Measurements from ENCODE around the gene TRPV3.

The TRPV3 gene

GRCh38 chr17:3502466-3502865 lies 55.1 kb downstream of the TRPV3 start:
- H3K27me3 ChIP-seq (replicated peaks in 2 of 5; ENCODE audit: control insufficient read depth in 4 of 5, insufficient read depth in 5 of 5, low read length in 4 of 5): no peaks in the 10 kb centered on the region
- ChIA-PET CTCF (no interaction called here), POLR2A (no interaction called here)
- no peaks in the 10 kb centered on the region for H3K4me1 ChIP-seq (ENCODE audit: control extremely low read depth in 1 of 4, control insufficient read depth in 4 of 4, insufficient read depth in 4 of 4, low read length in 3 of 4)
- no peak overlapping the region for H3K4me3 ChIP-seq (ENCODE audit: control insufficient read depth in 1 of 7, extremely low read depth in 1 of 7, insufficient read depth in 4 of 7, low read depth in 2 of 7, low read length in 6 of 7)
- H3K27ac ChIP-seq (ENCODE audit: insufficient read depth in 1 of 2, low read depth in 1 of 2, low read length in 2 of 2, poor library complexity in 1 of 2, severe bottlenecking in 2 of 2): no peak overlapping the region
- no peaks in the 10 kb centered on the region for H3K36me3 ChIP-seq (ENCODE audit: control insufficient read depth in 4 of 4, insufficient read depth in 4 of 4, low read length in 3 of 4)
- 80% methylated on average over 5 of the region's 5 CpGs for WGBS (ENCODE audit: insufficient coverage)
- H3K9me3 ChIP-seq (ENCODE audit: control extremely low read depth in 1 of 5, control insufficient read depth in 4 of 5, insufficient read depth in 2 of 5, low read depth in 1 of 5, low read length in 4 of 5): peaks cover 0 to 5% (median 0%) of the 10 kb centered on the region in 5 experiments
- no peak for DNase-seq

- Histone ChIP-seq H3K36me3 (ENCODE audit: control insufficient read depth in 4 of 4, insufficient read depth in 4 of 4, low read length in 3 of 4) (no peaks in the 10 kb centered on the region), H3K4me3 (ENCODE audit: control insufficient read depth in 1 of 7, extremely low read depth in 1 of 7, insufficient read depth in 4 of 7, low read depth in 2 of 7, low read length in 6 of 7) (no peak overlapping the region), H3K27me3 (replicated peaks in 2 of 5; ENCODE audit: control insufficient read depth in 4 of 5, insufficient read depth in 5 of 5, low read length in 4 of 5) (no peaks in the 10 kb centered on the region), H3K9me3 (ENCODE audit: control extremely low read depth in 1 of 5, control insufficient read depth in 4 of 5, insufficient read depth in 2 of 5, low read depth in 1 of 5, low read length in 4 of 5) (peaks cover 0 to 5% (median 0%) of the 10 kb centered on the region in 5 experiments), H3K27ac (ENCODE audit: insufficient read depth in 1 of 2, low read depth in 1 of 2, low read length in 2 of 2, poor library complexity in 1 of 2, severe bottlenecking in 2 of 2) (no peak overlapping the region), H3K4me1 (ENCODE audit: control extremely low read depth in 1 of 4, control insufficient read depth in 4 of 4, insufficient read depth in 4 of 4, low read length in 3 of 4) (no peaks in the 10 kb centered on the region)
- 89% methylated on average over 4 of the region's 5 CpGs for WGBS (ENCODE audit: insufficient coverage)
- CTCF ChIA-PET: no interaction called here
- DNase-seq: no peak
- POLR2A ChIA-PET: no interaction called here
Observed at GRCh38 chr17:3501344-3501743, 56.3 kb downstream of the TRPV3 start.

- WGBS (ENCODE audit: insufficient coverage): 100% methylated on average over 2 of the region's 7 CpGs
- no peaks in the 10 kb centered on the region for H3K4me1 ChIP-seq (ENCODE audit: control extremely low read depth in 1 of 4, control insufficient read depth in 4 of 4, insufficient read depth in 4 of 4, low read length in 3 of 4)
- H3K27me3 ChIP-seq (replicated peaks in 2 of 5; ENCODE audit: control insufficient read depth in 4 of 5, insufficient read depth in 5 of 5, low read length in 4 of 5): no peaks in the 10 kb centered on the region
- no peak overlapping the region for H3K4me3 ChIP-seq (ENCODE audit: control insufficient read depth in 1 of 7, extremely low read depth in 1 of 7, insufficient read depth in 4 of 7, low read depth in 2 of 7, low read length in 6 of 7)
- no peak for DNase-seq
- H3K27ac ChIP-seq (ENCODE audit: insufficient read depth in 1 of 2, low read depth in 1 of 2, low read length in 2 of 2, poor library complexity in 1 of 2, severe bottlenecking in 2 of 2): no peak overlapping the region
- H3K36me3 ChIP-seq (ENCODE audit: control insufficient read depth in 4 of 4, insufficient read depth in 4 of 4, low read length in 3 of 4): no peaks in the 10 kb centered on the region
- ChIA-PET CTCF (no interaction called here), POLR2A (no interaction called here)
- H3K9me3 ChIP-seq (ENCODE audit: control extremely low read depth in 1 of 5, control insufficient read depth in 4 of 5, insufficient read depth in 2 of 5, low read depth in 1 of 5, low read length in 4 of 5): peaks cover 0 to 9% (median 0%) of the 10 kb centered on the region in 5 experiments
Observed at GRCh38 chr17:3497101-3497500, 60.5 kb downstream of the TRPV3 start.

- POLR2A ChIA-PET: no interaction called here
- no peak overlapping the region for H3K4me3 ChIP-seq (ENCODE audit: control insufficient read depth in 1 of 7, extremely low read depth in 1 of 7, insufficient read depth in 4 of 7, low read depth in 2 of 7, low read length in 6 of 7)
- DNase-seq: no peak
- H3K27ac ChIP-seq (ENCODE audit: insufficient read depth in 1 of 2, low read depth in 1 of 2, low read length in 2 of 2, poor library complexity in 1 of 2, severe bottlenecking in 2 of 2): no peak overlapping the region
- H3K9me3 ChIP-seq (ENCODE audit: control extremely low read depth in 1 of 5, control insufficient read depth in 4 of 5, insufficient read depth in 2 of 5, low read depth in 1 of 5, low read length in 4 of 5): no peaks in the 10 kb centered on the region
- no peaks in the 10 kb centered on the region for H3K36me3 ChIP-seq (ENCODE audit: control insufficient read depth in 4 of 4, insufficient read depth in 4 of 4, low read length in 3 of 4)
- CTCF ChIA-PET: interaction anchor here (1.5 kb wide), 1 partner anchor 9 kb away, joined by 3 read pairs; no protein-coding TSS in a partner anchor
- no peaks in the 10 kb centered on the region for H3K4me1 ChIP-seq (ENCODE audit: control extremely low read depth in 1 of 4, control insufficient read depth in 4 of 4, insufficient read depth in 4 of 4, low read length in 3 of 4)
- WGBS (ENCODE audit: insufficient coverage): 92% methylated on average over 5 of the region's 8 CpGs
- H3K27me3 ChIP-seq (replicated peaks in 2 of 5; ENCODE audit: control insufficient read depth in 4 of 5, insufficient read depth in 5 of 5, low read length in 4 of 5): peaks cover 0 to 9% (median 2%) of the 10 kb centered on the region in 5 experiments
Observed at GRCh38 chr17:3485481-3486068, 72.0 kb downstream of the TRPV3 start.

GRCh38 chr17:3482852-3483251 lies 74.8 kb downstream of the TRPV3 start:
- ChIA-PET POLR2A (interaction anchor here (0.7 kb wide), 1 partner anchor 26 kb away, joined by 3 read pairs; no protein-coding TSS in a partner anchor), CTCF (no interaction called here)
- DNase-seq: no peak
- no peak overlapping the region for H3K27ac ChIP-seq (ENCODE audit: insufficient read depth in 1 of 2, low read depth in 1 of 2, low read length in 2 of 2, poor library complexity in 1 of 2, severe bottlenecking in 2 of 2)
- peaks cover 0 to 3% (median 2%) of the 10 kb centered on the region in 5 experiments for H3K27me3 ChIP-seq (replicated peaks in 2 of 5; ENCODE audit: control insufficient read depth in 4 of 5, insufficient read depth in 5 of 5, low read length in 4 of 5)
- no peak overlapping the region for H3K4me3 ChIP-seq (ENCODE audit: control insufficient read depth in 1 of 7, extremely low read depth in 1 of 7, insufficient read depth in 4 of 7, low read depth in 2 of 7, low read length in 6 of 7)
- WGBS (ENCODE audit: insufficient coverage): no CpG with 5 or more reads among the region's 3 CpGs
- H3K36me3 ChIP-seq (ENCODE audit: control insufficient read depth in 4 of 4, insufficient read depth in 4 of 4, low read length in 3 of 4): no peaks in the 10 kb centered on the region
- no peaks in the 10 kb centered on the region for H3K9me3 ChIP-seq (ENCODE audit: control extremely low read depth in 1 of 5, control insufficient read depth in 4 of 5, insufficient read depth in 2 of 5, low read depth in 1 of 5, low read length in 4 of 5)
- no peaks in the 10 kb centered on the region for H3K4me1 ChIP-seq (ENCODE audit: control extremely low read depth in 1 of 4, control insufficient read depth in 4 of 4, insufficient read depth in 4 of 4, low read length in 3 of 4)

- Histone ChIP-seq H3K4me1 (ENCODE audit: control extremely low read depth in 1 of 4, control insufficient read depth in 4 of 4, insufficient read depth in 4 of 4, low read length in 3 of 4) (peaks cover 0 to 2% (median 0%) of the 10 kb centered on the region in 4 experiments), H3K27ac (ENCODE audit: insufficient read depth in 1 of 2, low read depth in 1 of 2, low read length in 2 of 2, poor library complexity in 1 of 2, severe bottlenecking in 2 of 2) (no peak overlapping the region), H3K27me3 (replicated peaks in 2 of 5; ENCODE audit: control insufficient read depth in 4 of 5, insufficient read depth in 5 of 5, low read length in 4 of 5) (peaks cover 0 to 2% (median 0%) of the 10 kb centered on the region in 5 experiments), H3K9me3 (ENCODE audit: control extremely low read depth in 1 of 5, control insufficient read depth in 4 of 5, insufficient read depth in 2 of 5, low read depth in 1 of 5, low read length in 4 of 5) (no peaks in the 10 kb centered on the region), H3K36me3 (ENCODE audit: control insufficient read depth in 4 of 4, insufficient read depth in 4 of 4, low read length in 3 of 4) (no peaks in the 10 kb centered on the region), H3K4me3 (ENCODE audit: control insufficient read depth in 1 of 7, extremely low read depth in 1 of 7, insufficient read depth in 4 of 7, low read depth in 2 of 7, low read length in 6 of 7) (no peak overlapping the region)
- ChIA-PET CTCF (no interaction called here), POLR2A (no interaction called here)
- WGBS (ENCODE audit: insufficient coverage): 94% methylated on average over 2 of the region's 3 CpGs
- DNase-seq: no peak
Observed at GRCh38 chr17:3479988-3480387, 77.6 kb downstream of the TRPV3 start.

GRCh38 chr17:3475812-3476610 lies 81.6 kb downstream of the TRPV3 start, which contains the start of gene ASPA:
ASPA (plus strand) TSS chr17:3475997; CDS start chr17:3476160, 163 bp downstream.
- no peak within 1 kb of the TSS for H3K27ac ChIP-seq (ENCODE audit: insufficient read depth in 1 of 2, low read depth in 1 of 2, low read length in 2 of 2, poor library complexity in 1 of 2, severe bottlenecking in 2 of 2)
- WGBS (ENCODE audit: insufficient coverage): 77% methylated on average over 4 of the region's 7 CpGs
- H3K36me3 ChIP-seq (ENCODE audit: control insufficient read depth in 4 of 4, insufficient read depth in 4 of 4, low read length in 3 of 4): no peaks in the 10 kb centered on the region
- DNase-seq: peak in 2 of 3 donors; percentile 4
- peaks cover 0 to 2% (median 0%) of the 10 kb centered on the region in 4 experiments for H3K4me1 ChIP-seq (ENCODE audit: control extremely low read depth in 1 of 4, control insufficient read depth in 4 of 4, insufficient read depth in 4 of 4, low read length in 3 of 4)
- ChIA-PET POLR2A (interaction anchor here (0.6 to 1.2 kb wide), 2 partner anchors 29 to 309 kb away, joined by 3 to 5 read pairs; no protein-coding TSS in a partner anchor), CTCF (interaction anchor here (1.5 kb wide), 1 partner anchor 9 kb away, joined by 3 read pairs; no protein-coding TSS in a partner anchor)
- peak within 1 kb of the TSS in 3 of 7 experiments; percentile 29 to 81 (median 64) for H3K4me3 ChIP-seq (ENCODE audit: control insufficient read depth in 1 of 7, extremely low read depth in 1 of 7, insufficient read depth in 4 of 7, low read depth in 2 of 7, low read length in 6 of 7)
- H3K9me3 ChIP-seq (ENCODE audit: control extremely low read depth in 1 of 5, control insufficient read depth in 4 of 5, insufficient read depth in 2 of 5, low read depth in 1 of 5, low read length in 4 of 5): peaks cover 0 to 5% (median 0%) of the 10 kb centered on the region in 5 experiments
- H3K27me3 ChIP-seq (replicated peaks in 2 of 5; ENCODE audit: control insufficient read depth in 4 of 5, insufficient read depth in 5 of 5, low read length in 4 of 5): peaks cover 0 to 2% (median 0%) of the 10 kb centered on the region in 5 experiments
